ENCODE measurements around the gene RGS18.

- TF ChIP-seq, protein P1, sequence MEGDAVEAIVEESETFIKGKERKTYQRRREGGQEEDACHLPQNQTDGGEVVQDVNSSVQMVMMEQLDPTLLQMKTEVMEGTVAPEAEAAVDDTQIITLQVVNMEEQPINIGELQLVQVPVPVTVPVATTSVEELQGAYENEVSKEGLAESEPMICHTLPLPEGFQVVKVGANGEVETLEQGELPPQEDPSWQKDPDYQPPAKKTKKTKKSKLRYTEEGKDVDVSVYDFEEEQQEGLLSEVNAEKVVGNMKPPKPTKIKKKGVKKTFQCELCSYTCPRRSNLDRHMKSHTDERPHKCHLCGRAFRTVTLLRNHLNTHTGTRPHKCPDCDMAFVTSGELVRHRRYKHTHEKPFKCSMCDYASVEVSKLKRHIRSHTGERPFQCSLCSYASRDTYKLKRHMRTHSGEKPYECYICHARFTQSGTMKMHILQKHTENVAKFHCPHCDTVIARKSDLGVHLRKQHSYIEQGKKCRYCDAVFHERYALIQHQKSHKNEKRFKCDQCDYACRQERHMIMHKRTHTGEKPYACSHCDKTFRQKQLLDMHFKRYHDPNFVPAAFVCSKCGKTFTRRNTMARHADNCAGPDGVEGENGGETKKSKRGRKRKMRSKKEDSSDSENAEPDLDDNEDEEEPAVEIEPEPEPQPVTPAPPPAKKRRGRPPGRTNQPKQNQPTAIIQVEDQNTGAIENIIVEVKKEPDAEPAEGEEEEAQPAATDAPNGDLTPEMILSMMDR (conservative IDR thresholded peaks at IDR 0.05; ENCODE audit: low read length) = no peak
- TF ChIP-seq EZH2phosphoT487 (IDR thresholded peaks at IDR 0.05; ENCODE audit: borderline replicate concordance) = no peak
Observed at GRCh38 chr1:192167011-192167410, 8.7 kb downstream of the RGS18 start.
